Left lung (tissue), 10 donors: Measurements from ENCODE around the gene ERGIC2. TPM values are rescaled to one million over a fixed set of nuclear protein-coding genes. Genes with fewer than 3 reads are reported as not detected.

Experiments
- ATAC-seq: fragments of 200-7000 bp; cut with Tn5 transposase; one replicate; pipeline ENCODE4 v1.9.1; 2020; ENCODE audit warnings: moderate library complexity
- DNase-seq, 4 donors: peaks; one replicate each; pipeline ENCODE4 v3.0.0-alpha.2; 2013 to 2020
- H3K27ac ChIP-seq, 2 donors: fragments of 200-600 bp; sonication (generic) in 1 of 2; one replicate each; pipeline versions ENCODE4 v1.5.0 to v1.8.0; 2020 to 2021
- H3K27me3 ChIP-seq, 2 donors: fragments of 200-600 bp; sonication (generic) in 1 of 2; one replicate each; pipeline versions ENCODE4 v1.5.0 to v1.8.0; 2020 to 2021
- H3K36me3 ChIP-seq, 2 donors: fragments of 200-600 bp; sonication (generic) in 1 of 2; one replicate each; pipeline versions ENCODE4 v1.5.0 to v1.8.0; 2020 to 2021
- H3K4me1 ChIP-seq, 2 donors: fragments of 200-600 bp; one replicate each; pipeline ENCODE4 v1.8.0; 2021
- H3K4me3 ChIP-seq, 2 donors: fragments of 200-600 bp; sonication (generic) in 1 of 2; one replicate each; pipeline versions ENCODE4 v1.5.0 to v1.8.0; 2020 to 2021; ENCODE audit warnings: mild to moderate bottlenecking in 1 of 2
- H3K9me3 ChIP-seq, 2 donors: fragments of 200-600 bp; sonication (generic) in 1 of 2; one replicate each; pipeline versions ENCODE4 v1.5.0 to v1.8.0; 2020 to 2021
- CTCF ChIP-seq, 2 donors: fragments of 200-600 bp; sonication (generic) in 1 of 2; IDR thresholded peaks; one replicate each; pipeline versions ENCODE4 v1.5.0 to v1.8.0; 2021; ENCODE audit warnings: antibody characterized with exemption in 2 of 2
- intact Hi-C, 2 donors: fragments of 100-400 bp; cut with DNase I; formaldehyde crosslinking; loops; one replicate each; pipeline versions ENCODE4 v1.11.2 to v1.14.2; 2022
- polyA plus RNA-seq, 6 donors: library from polyadenylated mRNA; unstranded; fragments of 120-200 nt; gene quantifications; one replicate each; pipeline ENCODE4 v1.2.1, GENCODE V29; 2013; ENCODE audit not compliant: insufficient read length in 6 of 6
- total RNA-seq, 2 donors: library from RNA; stranded (reverse); fragmentation: NEBNext Ultra II Directional; extraction: Animal tissue kit (Norgen Biotek cat#: 25700); gene quantifications; one replicate each; pipeline ENCODE4 v1.2.1, GENCODE V29; 2021
- donor health status: DM: no; HTN: yes; CAD: no.
- donor health status: DM: no; HTN: no; CAD: no.

Gene ERGIC2
- total and polyA plus RNA-seq, 8 donors: 78.5 to 95.1 (median 84.4) TPM

- H3K9me3 ChIP-seq: no peaks in the 10 kb centered on the region
- H3K27ac ChIP-seq: peak overlapping the region in 1 of 2 donors; percentile 78
- no peaks in the 10 kb centered on the region for H3K27me3 ChIP-seq
- intact Hi-C loops: no loop called here
- TF ChIP-seq CTCF (IDR thresholded peaks at IDR 0.05): peak in 1 of 2 donors; percentile 10
- DNase-seq: no peak
- H3K4me1 ChIP-seq: peaks cover 0 to 23% of the 10 kb centered on the region in 2 donors
- no peaks in the 10 kb centered on the region for H3K36me3 ChIP-seq
- ATAC-seq: peak; percentile 62
- no peak overlapping the region for H3K4me3 ChIP-seq
Observed at GRCh38 chr12:29427964-29428363, 47.0 kb upstream of the ERGIC2 start.

GRCh38 chr12:29426498-29426897 is 45.5 kb upstream of the ERGIC2 start:
- ATAC-seq (no peak), DNase-seq (no peak)
- H3K4me1 ChIP-seq: peaks cover 0 to 23% of the 10 kb centered on the region in 2 donors
- intact Hi-C loops: no loop called here
- H3K9me3 ChIP-seq: no peaks in the 10 kb centered on the region
- TF ChIP-seq CTCF (IDR thresholded peaks at IDR 0.05): no peak
- peak overlapping the region in 1 of 2 donors; percentile 53 for H3K27ac ChIP-seq
- H3K4me3 ChIP-seq: no peak overlapping the region
- H3K36me3 ChIP-seq: no peaks in the 10 kb centered on the region
- no peaks in the 10 kb centered on the region for H3K27me3 ChIP-seq

GRCh38 chr12:29425722-29426121 is 44.8 kb upstream of the ERGIC2 start:
- H3K27me3 ChIP-seq: no peaks in the 10 kb centered on the region
- no peaks in the 10 kb centered on the region for H3K9me3 ChIP-seq
- no peaks in the 10 kb centered on the region for H3K36me3 ChIP-seq
- H3K4me3 ChIP-seq: no peak overlapping the region
- H3K4me1 ChIP-seq: peaks cover 0 to 23% of the 10 kb centered on the region in 2 donors
- TF ChIP-seq CTCF (IDR thresholded peaks at IDR 0.05): no peak
- intact Hi-C loops: no loop called here
- peak overlapping the region in 1 of 2 donors; percentile 48 for H3K27ac ChIP-seq
- ATAC-seq (no peak), DNase-seq (no peak)

- intact Hi-C loops: no loop called here
- Histone ChIP-seq H3K36me3 (no peaks in the 10 kb centered on the region), H3K27ac (no peak overlapping the region), H3K9me3 (no peaks in the 10 kb centered on the region), H3K4me1 (no peaks in the 10 kb centered on the region), H3K4me3 (no peak overlapping the region), H3K27me3 (no peaks in the 10 kb centered on the region)
- DNase-seq (no peak), ATAC-seq (no peak)
- TF ChIP-seq CTCF (IDR thresholded peaks at IDR 0.05): no peak
Observed at GRCh38 chr12:29416748-29417147, 35.8 kb upstream of the ERGIC2 start.

- H3K4me1 ChIP-seq: no peaks in the 10 kb centered on the region
- H3K27ac ChIP-seq: no peak overlapping the region
- intact Hi-C loops: no loop called here
- no peaks in the 10 kb centered on the region for H3K27me3 ChIP-seq
- ATAC-seq (no peak), DNase-seq (no peak)
- no peaks in the 10 kb centered on the region for H3K36me3 ChIP-seq
- H3K9me3 ChIP-seq: no peaks in the 10 kb centered on the region
- TF ChIP-seq CTCF (IDR thresholded peaks at IDR 0.05): no peak
- H3K4me3 ChIP-seq: no peak overlapping the region
Observed at GRCh38 chr12:29415111-29415510, 34.1 kb upstream of the ERGIC2 start.
